SK-N-SH (cell line): Measurements from ENCODE around the gene RAB3C. TPM values are rescaled to one million over a fixed set of nuclear protein-coding genes. Genes with fewer than 3 reads are reported as not detected.

ENCODE experiments used
- CTCF ChIA-PET: fragments of 300-600, 350-600 bp; formaldehyde crosslinking; extraction: SDS; loops from one replicate; lab custom pipeline; 2021; lab: Yijun Ruan, JAX
- POLR2A ChIA-PET: fragments of 350-600 bp; sonication (Branson Sonifier 250); formaldehyde crosslinking; extraction: SDS; loops from one replicate; lab custom pipeline; 2020; ENCODE audit warnings: antibody characterized with exemption, inconsistent platforms; lab: Yijun Ruan, JAX
- DNase-seq: peaks from one replicate; pipeline ENCODE4 v3.0.0; 2012
- H2AFZ ChIP-seq: fragments of 200-600 bp; sonication (generic); 2 replicates; pipeline ENCODE4 v1.8.1; 2016; ENCODE audit warnings: antibody characterized with exemption, mild to moderate bottlenecking, low read depth
- H3F3A ChIP-seq: fragments of 200-600 bp; sonication (generic); replicated peaks from 2 replicates; pipeline ENCODE3; 2016; ENCODE audit warnings: antibody characterized with exemption, mild to moderate bottlenecking; ENCODE audit not compliant: insufficient read depth
- H3K27ac ChIP-seq, 2 experiments: fragments of 200-500 bp in 1 of 2; fragments of 200-600 bp in 1 of 2; sonication (Bioruptor generic) in 1 of 2; sonication (generic), shearing (Covaris generic) in 1 of 2; 2 replicates each; pipeline versions ENCODE4 v1.5.1 to v1.6.1; 2014 to 2016; ENCODE audit warnings: low read depth in 2 of 2, inconsistent platforms in 1 of 2, low read length in 1 of 2, mild to moderate bottlenecking in 1 of 2, mixed read lengths in 1 of 2
- H3K27me3 ChIP-seq: fragments of 200-600 bp; sonication (generic), shearing (Covaris generic); 2 replicates; pipeline ENCODE4 v1.6.1; 2016; ENCODE audit warnings: mixed run types; ENCODE audit not compliant: insufficient read depth
- H3K36me3 ChIP-seq, 2 experiments: fragments of 200-500 bp in 1 of 2; fragments of 200-600 bp in 1 of 2; sonication (Bioruptor generic) in 1 of 2; sonication (generic) in 1 of 2; replicated peaks in 1 of 2; 2 replicates each; pipeline versions ENCODE3 to v1.5.1; 2014 to 2016; ENCODE audit warnings: low read length in 1 of 2, mild to moderate bottlenecking in 1 of 2; ENCODE audit not compliant: insufficient read depth in 2 of 2, control insufficient read depth in 1 of 2
- H3K4me1 ChIP-seq, 2 experiments: fragments of 200-500 bp in 1 of 2; fragments of 200-600 bp in 1 of 2; sonication (Bioruptor generic) in 1 of 2; sonication (generic), shearing (Covaris generic) in 1 of 2; 2 replicates each; pipeline versions ENCODE4 v1.5.1 to v1.6.1; 2014 to 2016; ENCODE audit warnings: low read depth in 1 of 2, low read length in 1 of 2, mixed run types in 1 of 2; ENCODE audit not compliant: insufficient read depth in 2 of 2, control insufficient read depth in 1 of 2
- H3K4me2 ChIP-seq: fragments of 200-600 bp; sonication (generic), shearing (Covaris generic); 2 replicates; pipeline ENCODE4 v1.6.1; 2017; ENCODE audit warnings: mixed run types
- H3K4me3 ChIP-seq, 2 experiments: fragments of 200-500 bp in 1 of 2; fragments of 200-600 bp in 1 of 2; sonication (Bioruptor generic) in 1 of 2; sonication (generic), shearing (Covaris generic) in 1 of 2; 2 replicates each; pipeline versions ENCODE4 v1.5.1 to v1.8.1; 2014 to 2016; ENCODE audit warnings: low read depth in 2 of 2, inconsistent platforms in 1 of 2, low read length in 1 of 2, mild to moderate bottlenecking in 1 of 2, mixed read lengths in 1 of 2, moderate library complexity in 1 of 2
- H3K79me2 ChIP-seq: fragments of 200-600 bp; sonication (generic); 2 replicates; pipeline ENCODE4 v1.8.1; 2017; ENCODE audit warnings: mild to moderate bottlenecking; ENCODE audit not compliant: insufficient read depth
- H3K9ac ChIP-seq: fragments of 200-600 bp; sonication (generic); 2 replicates; pipeline ENCODE4 v1.6.1; 2017; ENCODE audit warnings: mixed run types
- H3K9me2 ChIP-seq: fragments of 200-600 bp; sonication (generic); 2 replicates; pipeline ENCODE4 v1.6.1; 2017; ENCODE audit warnings: mixed run types
- H3K9me3 ChIP-seq: fragments of 200-600 bp; sonication (generic); 2 replicates; pipeline ENCODE4 v1.6.1; 2017; ENCODE audit warnings: mixed run types, mild to moderate bottlenecking, moderate library complexity
- H4K20me1 ChIP-seq: fragments of 200-600 bp; sonication (generic); 2 replicates; pipeline ENCODE4 v1.6.1; 2017; ENCODE audit warnings: mild to moderate bottlenecking, mixed run types; ENCODE audit not compliant: insufficient read depth
- CHD2 ChIP-seq: fragments of 150-350 bp; IDR thresholded peaks from 2 replicates; pipeline ENCODE4 v1.6.1; 2018; ENCODE audit warnings: low read length; ENCODE audit not compliant: partially characterized antibody
- ELF1 ChIP-seq: IDR thresholded peaks from 2 replicates; pipeline ENCODE4 v1.4.0; 2012
- EZH2phosphoT487 ChIP-seq: fragments of 200-600 bp; sonication (generic); IDR thresholded peaks from 2 replicates; pipeline ENCODE4 v1.6.1; 2017; ENCODE audit warnings: low read depth, mixed run types, mild to moderate bottlenecking, antibody characterized with exemption, moderate library complexity, borderline replicate concordance
- FOSL2 ChIP-seq: IDR thresholded peaks from 2 replicates; pipeline ENCODE4 v1.4.0; 2012; ENCODE audit warnings: low read depth, mild to moderate bottlenecking, moderate library complexity, borderline replicate concordance
- GABPA ChIP-seq: IDR thresholded peaks from 2 replicates; pipeline ENCODE4 v1.4.0; 2012; ENCODE audit warnings: low read depth, mild to moderate bottlenecking
- GATA2 ChIP-seq: sonication (generic); formaldehyde crosslinking; IDR thresholded peaks from 2 replicates; pipeline ENCODE4 v1.5.0; 2020; ENCODE audit warnings: mild to moderate bottlenecking, missing genetic modification reagents
- JUND ChIP-seq: IDR thresholded peaks from 2 replicates; pipeline ENCODE4 v1.4.0; 2012
- MXI1 ChIP-seq: IDR thresholded peaks from 2 replicates; pipeline ENCODE4 v1.6.1; 2012; ENCODE audit warnings: mild to moderate bottlenecking, low read depth, low read length, improper control_type of control experiment
- NFIC ChIP-seq: IDR thresholded peaks from 2 replicates; pipeline ENCODE4 v1.4.0; 2012; ENCODE audit warnings: borderline replicate concordance
- RAD21 ChIP-seq: IDR thresholded peaks from 2 replicates; pipeline ENCODE4 v1.6.1; 2012; ENCODE audit warnings: mild to moderate bottlenecking, low read length
- RXRA ChIP-seq: IDR thresholded peaks from 2 replicates; pipeline ENCODE4 v1.4.0; 2012; ENCODE audit warnings: low read depth, mild to moderate bottlenecking, borderline replicate concordance
- SIN3A ChIP-seq: IDR thresholded peaks from 2 replicates; pipeline ENCODE4 v1.6.1; 2012; ENCODE audit warnings: low read depth, mild to moderate bottlenecking, low read length, moderate library complexity, borderline replicate concordance
- SMC3 ChIP-seq: IDR thresholded peaks from 2 replicates; pipeline ENCODE4 v1.6.1; 2012; ENCODE audit warnings: low read depth, low read length, improper control_type of control experiment
- TAF1 ChIP-seq: IDR thresholded peaks from 2 replicates; pipeline ENCODE4 v1.6.1; 2012; ENCODE audit warnings: low read depth, mild to moderate bottlenecking, low read length, moderate library complexity, borderline replicate concordance
- TCF12 ChIP-seq: IDR thresholded peaks from 2 replicates; pipeline ENCODE4 v1.4.0; 2012
- TEAD4 ChIP-seq: IDR thresholded peaks from 2 replicates; pipeline ENCODE4 v1.4.0; 2012; ENCODE audit warnings: mild to moderate bottlenecking, borderline replicate concordance; ENCODE audit not compliant: insufficient read depth
- USF1 ChIP-seq: IDR thresholded peaks from 2 replicates; pipeline ENCODE4 v1.4.0; 2012; ENCODE audit warnings: low read depth, borderline replicate concordance
- YY1 ChIP-seq: IDR thresholded peaks from 2 replicates; pipeline ENCODE4 v1.4.0; 2012; ENCODE audit warnings: low read depth, mild to moderate bottlenecking
- WGBS: methylation state at CpG from one replicate; pipeline ENCODE4 v1.1.6; 2017; ENCODE audit warnings: low lambda C conversion rate; 5-methylcytosine and 5-hydroxymethylcytosine counted together
- polyA plus RNA-seq, 3 experiments: library from polyadenylated mRNA; depleted of rRNA; stranded (reverse); fragments of >200 nt; gene quantifications; 2 replicates each; pipeline ENCODE4 v1.2.3, GENCODE V29; 2012
- TF ChIP-seq, protein P1 (sequence below): fragments of 200-600 bp; sonication (generic); IDR thresholded peaks from 2 replicates; pipeline ENCODE4 v1.6.1; 2017; ENCODE audit warnings: antibody characterized with exemption, mild to moderate bottlenecking, moderate library complexity
- TF ChIP-seq, protein P2 (sequence below): IDR thresholded peaks from 2 replicates; pipeline ENCODE4 v1.4.0; 2012; ENCODE audit warnings: low read depth

RAB3C gene
- polyA plus RNA-seq, 1 of the 3 experiments (the other 2 are of a cell fraction), result 0.03 TPM

- H3K27me3 ChIP-seq, result no peaks in the 10 kb centered on the region
- peaks cover 0 to 6% of the 10 kb centered on the region in 2 experiments; a peak in 2 of 4 replicates for H3K4me1 ChIP-seq
- 84% methylated on average over 3 of the region's 3 CpGs for WGBS
- no peaks in the 10 kb centered on the region for H3K9me2 ChIP-seq
- DNase-seq, result no peak
- H3F3A ChIP-seq, result no peaks in the 10 kb centered on the region
- TF ChIP-seq TAF1, result no peak
- TF ChIP-seq JUND, result no peak
- TF ChIP-seq RXRA, result no peak
- TF ChIP-seq NFIC, result no peak
- TF ChIP-seq CHD2, result no peak
- no peak for TF ChIP-seq TEAD4
- TF ChIP-seq ELF1, result no peak
- no peak for TF ChIP-seq SMC3
- TF ChIP-seq GATA2 (CRISPR knock-in tag), result no peak
- TF ChIP-seq RAD21, result no peak
- TF ChIP-seq GABPA, result no peak
- TF ChIP-seq YY1, result no peak
- TF ChIP-seq EZH2phosphoT487, result no peak
- TF ChIP-seq FOSL2, result no peak
- no peak for TF ChIP-seq TCF12
- TF ChIP-seq MXI1, result no peak
- TF ChIP-seq, protein P1, sequence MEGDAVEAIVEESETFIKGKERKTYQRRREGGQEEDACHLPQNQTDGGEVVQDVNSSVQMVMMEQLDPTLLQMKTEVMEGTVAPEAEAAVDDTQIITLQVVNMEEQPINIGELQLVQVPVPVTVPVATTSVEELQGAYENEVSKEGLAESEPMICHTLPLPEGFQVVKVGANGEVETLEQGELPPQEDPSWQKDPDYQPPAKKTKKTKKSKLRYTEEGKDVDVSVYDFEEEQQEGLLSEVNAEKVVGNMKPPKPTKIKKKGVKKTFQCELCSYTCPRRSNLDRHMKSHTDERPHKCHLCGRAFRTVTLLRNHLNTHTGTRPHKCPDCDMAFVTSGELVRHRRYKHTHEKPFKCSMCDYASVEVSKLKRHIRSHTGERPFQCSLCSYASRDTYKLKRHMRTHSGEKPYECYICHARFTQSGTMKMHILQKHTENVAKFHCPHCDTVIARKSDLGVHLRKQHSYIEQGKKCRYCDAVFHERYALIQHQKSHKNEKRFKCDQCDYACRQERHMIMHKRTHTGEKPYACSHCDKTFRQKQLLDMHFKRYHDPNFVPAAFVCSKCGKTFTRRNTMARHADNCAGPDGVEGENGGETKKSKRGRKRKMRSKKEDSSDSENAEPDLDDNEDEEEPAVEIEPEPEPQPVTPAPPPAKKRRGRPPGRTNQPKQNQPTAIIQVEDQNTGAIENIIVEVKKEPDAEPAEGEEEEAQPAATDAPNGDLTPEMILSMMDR, result no peak
- no peak for TF ChIP-seq USF1
- TF ChIP-seq SIN3A, result no peak
- TF ChIP-seq, protein P2, sequence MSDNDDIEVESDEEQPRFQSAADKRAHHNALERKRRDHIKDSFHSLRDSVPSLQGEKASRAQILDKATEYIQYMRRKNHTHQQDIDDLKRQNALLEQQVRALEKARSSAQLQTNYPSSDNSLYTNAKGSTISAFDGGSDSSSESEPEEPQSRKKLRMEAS, result no peak
- no peak overlapping the region for H3K27ac ChIP-seq
- H3K79me2 ChIP-seq, result no peaks in the 10 kb centered on the region
- POLR2A ChIA-PET, result no interaction called here
- CTCF ChIA-PET, result interaction anchor here (0.9 kb wide), 1 partner anchor 233 kb away, joined by 3 read pairs; no protein-coding TSS in a partner anchor
- 0 out of 2 replicates have a peak, but pooled peaks cover 5% of the 10 kb centered on the region for H3K9me3 ChIP-seq
- no peak overlapping the region for H3K4me2 ChIP-seq
- no peaks in the 10 kb centered on the region for H3K36me3 ChIP-seq
- no peaks in the 10 kb centered on the region for H4K20me1 ChIP-seq
- H2AFZ ChIP-seq, result no peak overlapping the region
- no peak overlapping the region for H3K9ac ChIP-seq
- H3K4me3 ChIP-seq, result no peak overlapping the region
These were observed 128.0 kb downstream of the RAB3C start for GRCh38 chr5:58710871-58711270.
